COLO829 (cell line): ENCODE data around the gene MRPL9.

Experiments used
- DNase-seq: peaks from one replicate; pipeline ENCODE4 v3.0.0; 2012; ENCODE audit warnings: low spot score

Gene MRPL9

DNA sequence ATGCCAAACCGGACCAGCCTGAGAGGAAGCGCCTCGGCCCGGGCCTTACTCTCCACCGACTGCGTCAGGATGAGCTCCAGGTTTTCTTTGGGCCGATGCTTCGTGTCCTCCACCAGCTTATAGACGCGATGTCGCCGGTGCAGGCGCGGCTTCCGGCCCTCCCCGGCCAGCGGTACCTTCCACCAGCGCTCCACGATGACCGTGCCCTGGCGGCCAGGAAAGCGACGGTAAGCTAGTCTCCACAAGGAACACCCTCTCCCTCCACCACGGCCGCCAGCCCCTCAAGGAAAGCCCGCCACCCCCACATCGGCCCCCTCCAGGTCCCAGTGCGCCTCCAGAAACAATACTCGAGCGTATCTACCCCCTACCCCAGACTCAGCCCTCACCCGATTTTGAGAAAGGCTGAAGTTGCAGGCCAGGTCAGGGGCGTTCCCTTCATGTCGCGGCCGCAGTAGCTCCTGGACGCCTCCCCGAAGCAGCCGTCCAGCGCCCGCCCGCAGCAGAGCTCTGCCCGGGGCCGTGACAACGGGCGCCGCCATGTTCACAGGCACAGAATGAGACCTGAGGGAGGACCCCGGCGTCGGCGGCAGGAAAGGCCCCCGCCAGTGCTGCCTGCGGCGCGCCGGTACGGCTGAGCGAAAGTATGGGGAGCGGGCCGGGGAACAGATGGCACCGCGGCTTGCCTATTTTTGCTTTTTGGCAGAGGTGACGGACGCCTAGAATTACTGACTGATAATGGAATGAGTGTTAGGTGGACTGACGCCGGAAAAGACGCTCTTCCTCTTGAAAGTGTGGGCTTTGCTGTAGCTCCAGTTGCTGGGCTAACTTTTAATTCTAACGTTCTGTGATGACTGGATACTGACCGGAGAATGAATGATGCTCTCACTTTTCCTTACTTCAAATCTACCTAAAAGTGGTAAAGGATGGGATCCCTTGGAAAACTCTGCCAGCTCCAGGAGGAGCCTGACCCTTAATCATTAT is at the start of gene MRPL9:
MRPL9 (minus strand) TSS at position 556 of the 981 bp plus-strand sequence; CDS start at position 539, 17 bp downstream.
- DNase-seq = peak; percentile 94

- DNase-seq = no peak
Measured at GRCh38 chr1:151811181-151811580, 47.9 kb upstream of the MRPL9 start.

DNA sequence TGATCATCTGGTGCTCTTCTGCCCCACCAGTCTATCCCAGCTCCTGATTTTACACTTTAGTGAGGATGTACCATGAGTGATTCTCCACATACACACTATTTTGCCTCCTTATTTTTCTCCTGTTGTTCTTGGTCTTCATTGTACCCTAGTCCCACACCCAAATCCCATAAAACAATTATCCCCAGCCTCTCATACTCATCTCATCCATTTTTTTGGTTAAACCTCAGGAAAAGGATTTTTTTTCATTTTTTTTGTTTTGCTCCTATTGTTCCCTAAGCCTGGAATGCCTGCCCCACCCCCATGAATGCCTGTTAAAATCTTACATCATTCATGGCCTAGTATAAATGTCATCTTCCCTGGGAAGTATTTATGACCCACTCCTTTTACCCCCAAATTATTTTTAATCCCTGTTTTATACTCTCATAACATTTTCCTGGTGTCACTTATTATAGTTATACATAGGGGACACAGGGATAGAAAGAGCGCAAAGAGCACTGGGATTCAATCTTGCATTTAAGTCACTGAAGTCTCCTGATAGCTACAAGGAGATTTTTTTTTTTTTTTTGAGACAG is 46.8 kb upstream of the MRPL9 start:
- DNase-seq = no peak

GRCh38 chr1:151809290-151809984 is 46.1 kb upstream of the MRPL9 start:
- no peak for DNase-seq

DNA sequence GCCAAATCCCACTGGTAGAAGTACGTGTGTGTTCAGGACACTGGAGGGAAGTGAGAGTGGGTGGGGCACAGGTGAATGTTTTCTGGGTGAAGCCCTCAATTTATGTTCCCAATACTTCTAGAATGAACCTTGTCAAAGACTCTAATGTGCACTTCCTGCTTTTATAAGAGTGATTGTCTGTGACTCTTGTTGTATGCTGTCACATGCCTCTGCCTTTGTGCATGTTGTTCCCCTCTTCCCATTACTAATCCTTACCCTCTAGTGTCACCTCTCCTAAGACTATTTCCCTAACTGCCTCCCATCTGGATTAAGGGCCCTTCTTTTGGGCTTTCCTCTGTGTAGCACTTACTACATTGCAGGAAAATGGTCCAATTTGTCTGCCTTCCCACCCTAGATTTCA is 44.5 kb upstream of the MRPL9 start:
- no peak for DNase-seq

GRCh38 chr1:151807131-151807530 is 43.8 kb upstream of the MRPL9 start:
- DNase-seq = no peak

DNA sequence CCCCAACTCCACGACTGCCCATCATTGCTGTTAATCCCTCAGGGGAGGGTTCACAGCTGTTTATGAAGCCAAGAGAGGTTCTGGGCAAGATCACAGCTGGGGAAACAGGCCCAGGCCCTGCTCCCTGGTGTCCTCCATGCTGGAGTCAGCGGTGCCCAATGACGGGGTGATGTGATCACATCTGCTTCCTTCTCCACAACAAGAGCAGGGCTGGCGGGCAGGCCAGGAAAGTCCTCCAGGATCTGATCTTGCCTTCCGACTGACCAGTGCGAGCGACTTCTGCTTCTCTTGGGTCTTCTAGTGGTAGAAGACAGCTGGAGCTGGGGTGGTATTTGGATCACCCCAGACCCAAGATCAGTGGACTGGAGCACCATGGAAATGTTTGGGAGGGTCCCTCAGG is 42.9 kb upstream of the MRPL9 start:
- no peak for DNase-seq

GRCh38 chr1:151805066-151805820 is 41.9 kb upstream of the MRPL9 start, which contains the start of gene LINGO4:
LINGO4 (minus strand) TSS chr1:151805419; CDS start chr1:151802704, 2,715 bp downstream.
- DNase-seq = no peak

GRCh38 chr1:151803915-151804314 is 40.6 kb upstream of the MRPL9 start:
- no peak for DNase-seq

- no peak for DNase-seq
Measured at GRCh38 chr1:151803164-151803563, 39.9 kb upstream of the MRPL9 start.

- no peak for DNase-seq
Measured at GRCh38 chr1:151802372-151802771, 39.1 kb upstream of the MRPL9 start.

- no peak for DNase-seq
Measured at GRCh38 chr1:151801846-151802245, 38.5 kb upstream of the MRPL9 start.

- DNase-seq = no peak
Measured at GRCh38 chr1:151801310-151801820, 38.1 kb upstream of the MRPL9 start.

DNA sequence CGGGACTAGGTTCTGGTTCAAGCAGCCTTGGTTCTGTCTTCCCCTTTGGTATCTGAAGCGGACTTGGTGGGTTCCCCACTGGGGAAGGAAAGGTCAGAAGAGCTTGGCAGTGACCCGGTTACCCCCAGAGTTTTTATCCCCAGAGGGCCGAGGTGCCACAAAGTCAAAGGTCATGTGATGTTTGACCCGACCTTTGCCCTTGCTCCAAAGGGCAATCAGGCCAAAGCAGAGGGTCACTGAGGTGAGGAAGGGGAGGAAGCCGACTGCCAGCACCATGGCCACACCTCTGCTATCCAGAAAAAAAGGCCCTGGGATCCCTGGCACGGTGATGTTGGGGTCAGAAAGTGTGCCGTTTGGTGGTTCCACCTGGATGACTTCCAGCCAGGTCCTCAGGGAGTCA is 37.5 kb upstream of the MRPL9 start:
- DNase-seq = no peak

- no peak for DNase-seq
Measured at GRCh38 chr1:151799179-151800022, 36.1 kb upstream of the MRPL9 start.

DNA sequence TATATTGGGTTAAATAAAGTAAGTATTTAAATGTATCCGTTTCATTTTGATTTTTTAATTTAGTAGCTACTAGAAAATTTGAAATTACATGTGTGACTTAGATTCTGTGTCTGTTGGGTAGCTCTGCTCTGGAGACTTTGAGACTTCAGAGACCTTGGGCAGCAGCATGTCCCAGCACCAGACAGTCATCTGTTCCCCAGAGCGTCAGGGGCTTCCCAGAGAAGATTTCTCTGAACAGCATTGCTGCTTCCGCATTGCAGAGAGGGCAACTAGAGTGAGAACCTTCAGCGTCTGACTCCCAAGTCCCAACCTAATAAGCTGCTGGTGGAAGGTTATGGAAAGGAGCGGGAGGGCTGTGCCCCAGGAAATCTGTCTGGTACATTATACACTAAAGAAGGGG is 35.3 kb upstream of the MRPL9 start:
- no peak for DNase-seq

GRCh38 chr1:151790940-151791651 is 27.8 kb upstream of the MRPL9 start:
- DNase-seq = no peak

DNA sequence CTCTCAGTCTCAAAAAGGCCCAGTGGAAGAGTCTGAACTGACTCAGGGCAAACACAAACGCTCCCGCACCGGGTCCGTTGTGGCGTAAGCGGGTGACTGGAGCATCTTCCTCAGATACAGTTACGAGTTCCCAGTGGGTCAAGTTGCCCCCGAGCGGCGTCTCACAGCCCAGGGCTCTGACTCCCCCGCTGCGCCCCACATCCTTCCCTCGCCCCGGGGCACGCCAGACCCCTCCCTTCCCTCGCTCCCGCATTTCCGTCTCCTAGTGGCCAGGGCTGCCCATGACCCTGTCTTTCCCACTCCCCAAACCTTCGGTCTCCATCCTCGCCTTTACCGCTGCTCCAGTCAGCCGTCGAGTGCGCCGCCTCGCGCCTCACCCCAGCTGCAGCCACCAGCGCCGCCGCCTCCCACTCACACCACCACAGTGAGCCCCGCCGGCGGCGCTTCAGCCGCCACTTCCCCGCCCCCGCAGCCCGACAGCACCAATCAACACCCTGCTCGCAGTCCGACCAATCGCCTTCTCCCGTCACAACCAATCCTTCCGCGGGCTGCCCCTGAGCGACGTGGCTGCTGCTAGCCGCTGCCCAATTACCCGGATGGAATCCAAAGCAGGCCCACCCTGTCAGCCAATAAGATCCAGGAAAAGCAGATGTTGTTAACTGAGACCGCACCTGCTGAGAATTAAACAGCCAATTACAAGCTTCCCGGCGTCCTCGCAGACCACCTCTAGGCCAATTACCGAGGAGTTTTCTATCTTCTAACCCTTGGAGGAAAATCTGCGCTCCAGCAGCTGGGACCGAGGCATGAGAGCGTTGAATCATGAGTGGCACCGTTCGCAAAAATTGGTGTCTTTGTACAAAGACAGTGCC is 27.0 kb upstream of the MRPL9 start, which contains the start of gene TDRKH:
TDRKH (minus strand) TSS at position 430 of the 869 bp plus-strand sequence. CDS start 7,478 bp downstream, outside the sequence.
- peak; percentile 99 for DNase-seq

DNA sequence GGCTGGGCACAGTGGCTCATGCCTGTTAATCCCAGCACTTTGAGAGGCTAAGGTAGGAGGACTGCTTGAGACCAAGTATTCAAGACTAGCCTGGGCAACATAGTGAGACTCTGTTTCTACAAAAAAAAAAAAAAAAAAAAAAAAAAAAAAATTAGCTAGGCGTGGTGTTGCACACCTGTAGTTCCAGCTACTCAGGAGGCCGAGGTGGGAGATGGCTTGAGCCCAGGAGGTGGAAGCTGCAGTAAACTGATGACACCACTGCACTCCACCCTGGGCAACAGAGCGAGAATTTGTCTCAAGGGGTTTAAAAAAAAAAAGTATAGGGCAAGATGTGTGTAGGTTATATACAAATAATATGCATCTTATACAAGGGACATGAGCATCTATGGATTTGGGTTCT is 24.4 kb upstream of the MRPL9 start:
- no peak for DNase-seq
